Activated CD8-positive, alpha-beta memory T cell treated with anti-CD3 and anti-CD28 coated beads, Interleukin-2, amount 10 ng/mL, durations not matched to agents 7 days and 5 days (primary cell): Measurements from ENCODE around the gene FAM236D. TPM values are rescaled to one million over a fixed set of nuclear protein-coding genes. Genes with fewer than 3 reads are reported as not detected.

Experiments used
- total RNA-seq, 2 experiments: library from RNA; stranded (reverse); gene quantifications; one replicate each; pipeline ENCODE4 v1.2.3, GENCODE V29; 2021

Gene FAM236D
- total RNA-seq, 2 experiments from 2014 or later, result not detected

Other genes starting within 250 kb of the FAM236D start
- 10 to 100 TPM; 29.0 to 31.6 TPM for gene HDAC8, start 235.4 kb downstream of the FAM236D start, total RNA-seq
- 1 to 10 TPM; 1.1 to 4.9 TPM for gene PHKA1, start 93.9 kb downstream of the FAM236D start, total RNA-seq
- not detected for gene DMRTC1B, start 31.3 kb downstream of the FAM236D start, total RNA-seq
- gene FAM236B, start 25.6 kb downstream of the FAM236D start, total RNA-seq, result not detected
- gene FAM236C, start 104.4 kb upstream of the FAM236D start, total RNA-seq, result not detected
- not detected for gene FAM236A, start 130.0 kb upstream of the FAM236D start, total RNA-seq
- not detected for gene DMRTC1, start 135.6 kb upstream of the FAM236D start, total RNA-seq
- not detected for gene PABPC1L2B, start 194.7 kb upstream of the FAM236D start, total RNA-seq